Skeletal muscle satellite cell (primary cell): ENCODE measurements around the gene ZPBP2. TPM values are rescaled to one million over a fixed set of nuclear protein-coding genes. Genes with fewer than 3 reads are reported as not detected.

Experiments
- small RNA-seq: library from RNA; depleted of rRNA; stranded (forward); fragments of <200 nt; gene quantifications from one replicate; pipeline ENCODE3, GENCODE V24; 2012

Gene ZPBP2

Small RNAs within 50 kb of the gene (small RNA-seq; reads per million reads assigned to genes)
- not detected for gene AC090844.1
